PC-3 (cell line): ENCODE data around the gene BFSP1. TPM values are rescaled to one million over a fixed set of nuclear protein-coding genes. Genes with fewer than 3 reads are reported as not detected.
A peak's percentile ranks its signal among the peaks of the same experiment; 100 is the strongest.

ENCODE experiments used
- ATAC-seq: fragments of 200-7000 bp; cut with Tn5 transposase; 2 replicates; pipeline ENCODE4 v1.9.1; 2020; ENCODE audit warnings: mild to moderate bottlenecking, moderate library complexity
- BruUV-seq: library from RNA; stranded (reverse); fragments of 400-500 nt; replicated peaks from 2 replicates; lab custom pipeline; 2021; lab: Mats Ljungman, UMichigan
- CTCF ChIA-PET: fragments of 300-600 bp; sonication (Branson Sonifier 250); formaldehyde crosslinking; loops from one replicate; lab custom pipeline; 2022; ENCODE audit warnings: antibody characterized with exemption; lab: Charles Lee
- POLR2A ChIA-PET: fragments of 300-600 bp; sonication (Branson Sonifier 250); formaldehyde crosslinking; loops from one replicate; lab custom pipeline; 2022; ENCODE audit warnings: antibody characterized with exemption; ENCODE audit not compliant: unreplicated experiment; lab: Charles Lee
- DNase-seq: peaks from one replicate; pipeline ENCODE4 v3.0.0-alpha.2; 2015
- H2AFZ ChIP-seq: fragments of 300-600 bp; sonication (generic); 2 replicates; pipeline ENCODE4 v1.6.0; 2016; ENCODE audit warnings: antibody characterized with exemption, low read length
- H3F3A ChIP-seq: fragments of 300-600 bp; sonication (generic); one replicate; pipeline ENCODE4 v1.6.0; 2017; ENCODE audit warnings: antibody characterized with exemption, low read length, control low read depth, mild to moderate bottlenecking; ENCODE audit not compliant: unreplicated experiment
- H3K27ac ChIP-seq: fragments of 300-600 bp; sonication (generic); 2 replicates; pipeline ENCODE4 v1.5.1; 2016; ENCODE audit warnings: mild to moderate bottlenecking, low read length
- H3K27me3 ChIP-seq: fragments of 300-600 bp; sonication (generic); 2 replicates; pipeline ENCODE4 v1.6.1; 2016; ENCODE audit warnings: low read length, mixed read lengths
- H3K36me3 ChIP-seq: fragments of 300-600 bp; sonication (generic); 2 replicates; pipeline ENCODE4 v1.6.1; 2016; ENCODE audit warnings: low read depth, mixed run types, low read length, mixed read lengths
- H3K4me1 ChIP-seq: fragments of 300-600 bp; sonication (generic); 2 replicates; pipeline ENCODE4 v1.5.1; 2016; ENCODE audit warnings: low read length; ENCODE audit not compliant: insufficient read depth
- H3K4me2 ChIP-seq: fragments of 300-600 bp; sonication (generic); 2 replicates; pipeline ENCODE4 v1.6.0; 2016; ENCODE audit warnings: low read length
- H3K4me3 ChIP-seq: fragments of 300-600 bp; sonication (generic); 2 replicates; pipeline ENCODE4 v1.5.1; 2016; ENCODE audit warnings: mild to moderate bottlenecking, low read length, mixed read lengths
- H3K79me2 ChIP-seq: fragments of 300-600 bp; sonication (generic); 2 replicates; pipeline ENCODE4 v1.6.1; 2017; ENCODE audit warnings: low read length, mixed read lengths
- H3K9ac ChIP-seq: fragments of 300-600 bp; sonication (generic); 2 replicates; pipeline ENCODE4 v1.6.0; 2016; ENCODE audit warnings: mild to moderate bottlenecking, low read length
- H3K9me2 ChIP-seq: fragments of 300-600 bp; sonication (generic); replicated peaks from 2 replicates; pipeline ENCODE4 v1.6.1; 2016; ENCODE audit warnings: mixed run types, low read length, mixed read lengths
- H3K9me3 ChIP-seq: fragments of 300-600 bp; sonication (generic); 2 replicates; pipeline ENCODE4 v1.6.1; 2016; ENCODE audit warnings: low read length, mixed read lengths
- H4K20me1 ChIP-seq: fragments of 300-600 bp; sonication (generic); 2 replicates; pipeline ENCODE4 v1.6.1; 2016; ENCODE audit warnings: low read length, mixed read lengths
- EZH2 ChIP-seq: fragments of 300-600 bp; sonication (generic); IDR thresholded peaks from one replicate; pipeline ENCODE4 v1.6.1; 2017; ENCODE audit warnings: antibody characterized with exemption, mild to moderate bottlenecking, low read length; ENCODE audit not compliant: unreplicated experiment
- EZH2phosphoT487 ChIP-seq: fragments of 300-600 bp; sonication (generic); IDR thresholded peaks from 2 replicates; pipeline ENCODE4 v1.6.1; 2018; ENCODE audit warnings: mild to moderate bottlenecking, antibody characterized with exemption, low read length, borderline replicate concordance
- intact Hi-C: fragments of 100-400 bp; cut with micrococcal nuclease; formaldehyde crosslinking; loops from 2 replicates; pipeline ENCODE4 v1.9.0; 2023
- total RNA-seq: library from RNA; depleted of rRNA; stranded (reverse); fragments of >200 nt; gene quantifications from 2 replicates; pipeline ENCODE4 v1.2.3, GENCODE V29; 2014
- TF ChIP-seq, protein P1 (sequence below): fragments of 300-600 bp; sonication (generic); conservative IDR thresholded peaks from 2 replicates; pipeline ENCODE4 v1.5.1; 2017; ENCODE audit warnings: antibody characterized with exemption, low read depth, mild to moderate bottlenecking, low read length

BFSP1 gene
- total RNA-seq, 1 experiment from 2014 or later = 2.7 TPM

DNA sequence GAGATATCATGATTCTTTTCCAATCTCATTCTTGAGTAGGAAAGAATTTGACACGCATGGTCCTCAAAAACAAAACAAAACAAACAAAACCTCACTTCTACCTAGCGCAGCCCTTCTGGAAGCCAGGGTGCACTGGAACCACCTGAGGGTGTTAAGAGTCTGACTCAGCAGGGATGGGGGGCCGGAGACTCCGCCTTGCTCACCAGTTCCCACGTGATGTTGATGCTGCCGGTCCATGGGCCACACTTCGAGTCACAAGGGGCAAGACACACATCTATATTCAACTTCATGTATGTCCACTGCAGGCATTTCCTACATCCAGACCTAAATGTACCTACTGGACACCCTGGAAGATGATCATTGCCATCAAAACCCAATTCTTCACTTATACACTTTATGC, 30.4 kb downstream of the BFSP1 start:
- BruUV-seq = no TSS peak
- Histone ChIP-seq H3K4me2 (no peak overlapping the region), H3K27ac (no peak overlapping the region), H3K79me2 (no peaks in the 10 kb centered on the region), H4K20me1 (no peaks in the 10 kb centered on the region), H3K9me2 (no peaks in the 10 kb centered on the region), H3K9ac (no peak overlapping the region), H3F3A (no peaks in the 10 kb centered on the region), H3K4me1 (peaks cover 5% of the 10 kb centered on the region; the same call in 1 of the 2 replicates), H3K36me3 (no peaks in the 10 kb centered on the region), H3K27me3 (no peaks in the 10 kb centered on the region), H3K4me3 (no peak overlapping the region), H2AFZ (no peak overlapping the region), H3K9me3 (no peaks in the 10 kb centered on the region)
- CTCF ChIA-PET = no interaction called here
- TF ChIP-seq EZH2phosphoT487 = no peak
- TF ChIP-seq, protein P1, sequence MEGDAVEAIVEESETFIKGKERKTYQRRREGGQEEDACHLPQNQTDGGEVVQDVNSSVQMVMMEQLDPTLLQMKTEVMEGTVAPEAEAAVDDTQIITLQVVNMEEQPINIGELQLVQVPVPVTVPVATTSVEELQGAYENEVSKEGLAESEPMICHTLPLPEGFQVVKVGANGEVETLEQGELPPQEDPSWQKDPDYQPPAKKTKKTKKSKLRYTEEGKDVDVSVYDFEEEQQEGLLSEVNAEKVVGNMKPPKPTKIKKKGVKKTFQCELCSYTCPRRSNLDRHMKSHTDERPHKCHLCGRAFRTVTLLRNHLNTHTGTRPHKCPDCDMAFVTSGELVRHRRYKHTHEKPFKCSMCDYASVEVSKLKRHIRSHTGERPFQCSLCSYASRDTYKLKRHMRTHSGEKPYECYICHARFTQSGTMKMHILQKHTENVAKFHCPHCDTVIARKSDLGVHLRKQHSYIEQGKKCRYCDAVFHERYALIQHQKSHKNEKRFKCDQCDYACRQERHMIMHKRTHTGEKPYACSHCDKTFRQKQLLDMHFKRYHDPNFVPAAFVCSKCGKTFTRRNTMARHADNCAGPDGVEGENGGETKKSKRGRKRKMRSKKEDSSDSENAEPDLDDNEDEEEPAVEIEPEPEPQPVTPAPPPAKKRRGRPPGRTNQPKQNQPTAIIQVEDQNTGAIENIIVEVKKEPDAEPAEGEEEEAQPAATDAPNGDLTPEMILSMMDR = no peak
- no peak for TF ChIP-seq EZH2
- intact Hi-C loops = no loop called here
- DNase-seq = no peak
- POLR2A ChIA-PET = no interaction called here
- no peak for ATAC-seq

DNA sequence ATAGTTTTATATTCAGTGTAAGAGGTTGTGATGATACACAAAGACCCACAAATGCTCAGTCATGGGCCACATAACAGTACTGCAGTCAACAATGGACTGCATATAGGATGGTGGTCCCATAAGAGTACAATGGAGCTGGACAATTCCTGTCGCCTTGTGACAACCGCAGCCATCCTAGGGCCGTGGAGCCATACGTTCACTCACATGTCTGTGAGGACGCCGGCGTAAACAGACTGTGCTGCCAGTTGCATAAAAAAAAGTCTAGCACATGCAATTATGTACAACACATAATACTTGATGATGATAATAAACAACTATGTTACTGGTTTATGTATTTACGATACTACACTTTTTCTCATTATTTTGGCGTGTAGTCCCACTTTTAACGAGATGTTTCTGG, 30.9 kb downstream of the BFSP1 start:
- DNase-seq = no peak
- Histone ChIP-seq H3K79me2 (no peaks in the 10 kb centered on the region), H3K4me1 (no peaks in the 10 kb centered on the region), H3K9ac (no peak overlapping the region), H3K9me3 (no peaks in the 10 kb centered on the region), H3F3A (no peaks in the 10 kb centered on the region), H3K27ac (no peak overlapping the region), H2AFZ (no peak overlapping the region), H3K4me3 (no peak overlapping the region), H4K20me1 (no peaks in the 10 kb centered on the region), H3K9me2 (no peaks in the 10 kb centered on the region), H3K4me2 (no peak overlapping the region), H3K27me3 (no peaks in the 10 kb centered on the region), H3K36me3 (no peaks in the 10 kb centered on the region)
- ChIA-PET POLR2A (no interaction called here), CTCF (no interaction called here)
- ATAC-seq = no peak
- BruUV-seq = no TSS peak
- TF ChIP-seq, protein P1 = no peak
- TF ChIP-seq EZH2phosphoT487 (no peak), EZH2 (no peak)
- intact Hi-C loops = no loop called here

DNA sequence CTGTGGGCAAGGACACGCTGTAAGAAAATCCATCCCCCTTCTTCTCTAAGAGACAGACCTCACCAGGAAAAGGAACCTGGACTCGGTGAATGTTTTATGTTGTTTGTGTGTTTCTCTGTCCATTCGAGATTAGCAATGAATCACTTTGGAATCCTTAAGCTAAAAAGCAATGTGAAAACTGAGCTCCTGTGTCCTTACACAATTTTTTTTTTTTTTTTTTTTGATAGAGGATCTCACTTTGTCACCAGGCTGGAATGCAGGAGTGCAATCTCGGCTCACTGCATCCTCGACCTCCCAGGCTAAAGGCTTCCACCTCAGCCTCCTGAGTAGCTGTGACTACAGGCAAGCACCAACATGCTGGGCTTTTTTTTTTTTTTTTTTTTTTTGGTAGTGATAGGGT, 32.1 kb downstream of the BFSP1 start:
- Histone ChIP-seq H3K4me1 (no peaks in the 10 kb centered on the region), H3F3A (no peaks in the 10 kb centered on the region), H3K9me3 (no peaks in the 10 kb centered on the region), H2AFZ (no peak overlapping the region), H3K4me2 (no peak overlapping the region), H3K4me3 (no peak overlapping the region), H3K27me3 (no peaks in the 10 kb centered on the region), H3K9me2 (no peaks in the 10 kb centered on the region), H3K9ac (no peak overlapping the region), H4K20me1 (no peaks in the 10 kb centered on the region), H3K27ac (no peak overlapping the region), H3K79me2 (no peaks in the 10 kb centered on the region), H3K36me3 (no peaks in the 10 kb centered on the region)
- TF ChIP-seq EZH2 (no peak), EZH2phosphoT487 (no peak)
- TF ChIP-seq, protein P1 = no peak
- ChIA-PET CTCF (no interaction called here), POLR2A (no interaction called here)
- no peak; the same call in 1 of the 2 replicates for ATAC-seq
- intact Hi-C loops = no loop called here
- BruUV-seq = no TSS peak
- peak; percentile 32 for DNase-seq
